Activated T-cell treated with anti-CD3 and anti-CD28 coated beads, Interleukin-2, amount 50 U/mL, for 24 hours (primary cell): Measurements from ENCODE around the gene BEGAIN.
A peak's percentile ranks its signal among the peaks of the same experiment; 100 is the strongest.

ENCODE experiments used
- DNase-seq: peaks from one replicate; pipeline ENCODE4 v3.0.0-alpha.2; 2020
- H3K27ac Mint-ChIP-seq: 2 replicates; pipeline ENCODE4 v1.8.0; 2020; ENCODE audit warnings: mild to moderate bottlenecking, mixed read lengths
- H3K27me3 Mint-ChIP-seq: 2 replicates; pipeline ENCODE4 v1.8.0; 2020; ENCODE audit warnings: mixed read lengths
- H3K36me3 Mint-ChIP-seq: 2 replicates; pipeline ENCODE4 v1.8.0; 2020; ENCODE audit warnings: low read depth, mixed read lengths
- H3K4me1 Mint-ChIP-seq: 2 replicates; pipeline ENCODE4 v1.8.0; 2020; ENCODE audit warnings: low read depth, mixed read lengths
- H3K4me3 Mint-ChIP-seq: 2 replicates; pipeline ENCODE4 v1.8.0; 2020; ENCODE audit warnings: mild to moderate bottlenecking, moderate library complexity, mixed read lengths
- H3K9me3 Mint-ChIP-seq: 2 replicates; pipeline ENCODE4 v1.8.0; 2020; ENCODE audit warnings: mixed read lengths

Gene BEGAIN

GRCh38 chr14:100608586-100609330, 21.5 kb upstream of the BEGAIN start:
- no peak for DNase-seq
- no peak overlapping the region for H3K27ac Mint-ChIP-seq

DNA sequence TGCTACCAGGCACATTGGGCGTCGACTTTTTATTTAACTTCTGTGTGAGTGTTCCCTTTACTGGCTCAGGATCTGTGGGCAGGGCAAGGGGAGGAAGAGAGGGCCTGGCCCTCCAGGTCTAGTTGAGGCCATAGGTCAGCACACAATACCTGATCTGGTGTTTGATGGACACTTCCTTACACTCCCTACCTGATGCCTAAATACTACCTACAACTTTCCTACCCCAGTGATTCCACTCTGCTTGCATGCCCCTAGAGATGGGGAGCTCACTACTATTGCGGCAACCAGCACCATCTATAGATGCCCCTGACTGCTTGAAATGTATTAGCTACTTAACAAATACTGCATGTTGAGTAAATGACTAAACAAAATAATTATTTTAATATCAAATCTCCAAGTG, 20.8 kb upstream of the BEGAIN start:
- Mint-ChIP-seq H3K9me3 (no peaks in the 10 kb centered on the region), H3K4me1 (no peaks in the 10 kb centered on the region), H3K4me3 (no peak overlapping the region), H3K27ac (no peak overlapping the region), H3K27me3 (no peaks in the 10 kb centered on the region), H3K36me3 (no peaks in the 10 kb centered on the region)
- no peak for DNase-seq

More at GRCh38 chr14:100608586-100609330, 21.5 kb upstream of the BEGAIN start:
- no peak overlapping the region for H3K4me3 Mint-ChIP-seq
- H3K4me1 Mint-ChIP-seq = no peaks in the 10 kb centered on the region
- H3K27me3 Mint-ChIP-seq = no peaks in the 10 kb centered on the region
- no peaks in the 10 kb centered on the region for H3K36me3 Mint-ChIP-seq
- H3K9me3 Mint-ChIP-seq = no peaks in the 10 kb centered on the region

DNA sequence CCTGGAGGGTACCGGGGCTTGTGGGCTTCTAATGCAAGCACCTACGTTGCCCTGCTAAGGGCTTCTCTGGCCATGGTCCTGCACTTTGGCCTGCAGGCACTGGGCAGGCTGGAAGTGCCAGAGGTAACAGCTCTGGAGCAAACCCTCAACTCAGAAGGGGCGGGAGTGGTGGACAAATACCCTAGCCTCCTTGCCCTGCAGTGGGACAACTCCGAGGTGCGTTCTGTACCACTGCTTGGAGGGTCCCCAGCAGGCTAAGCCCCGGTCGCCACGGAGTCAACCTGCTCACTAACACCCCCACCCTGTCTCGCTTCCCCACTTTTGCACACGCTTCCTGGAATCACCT, 20.4 kb upstream of the BEGAIN start:
- Mint-ChIP-seq H3K36me3 (no peaks in the 10 kb centered on the region), H3K9me3 (peaks cover 2% of the 10 kb centered on the region), H3K4me1 (no peaks in the 10 kb centered on the region), H3K4me3 (no peak overlapping the region), H3K27me3 (no peaks in the 10 kb centered on the region), H3K27ac (no peak overlapping the region)
- DNase-seq = peak; percentile 13

- Mint-ChIP-seq H3K27me3 (no peaks in the 10 kb centered on the region), H3K36me3 (no peaks in the 10 kb centered on the region)
Measured at GRCh38 chr14:100606687-100607610, 19.7 kb upstream of the BEGAIN start.

DNA sequence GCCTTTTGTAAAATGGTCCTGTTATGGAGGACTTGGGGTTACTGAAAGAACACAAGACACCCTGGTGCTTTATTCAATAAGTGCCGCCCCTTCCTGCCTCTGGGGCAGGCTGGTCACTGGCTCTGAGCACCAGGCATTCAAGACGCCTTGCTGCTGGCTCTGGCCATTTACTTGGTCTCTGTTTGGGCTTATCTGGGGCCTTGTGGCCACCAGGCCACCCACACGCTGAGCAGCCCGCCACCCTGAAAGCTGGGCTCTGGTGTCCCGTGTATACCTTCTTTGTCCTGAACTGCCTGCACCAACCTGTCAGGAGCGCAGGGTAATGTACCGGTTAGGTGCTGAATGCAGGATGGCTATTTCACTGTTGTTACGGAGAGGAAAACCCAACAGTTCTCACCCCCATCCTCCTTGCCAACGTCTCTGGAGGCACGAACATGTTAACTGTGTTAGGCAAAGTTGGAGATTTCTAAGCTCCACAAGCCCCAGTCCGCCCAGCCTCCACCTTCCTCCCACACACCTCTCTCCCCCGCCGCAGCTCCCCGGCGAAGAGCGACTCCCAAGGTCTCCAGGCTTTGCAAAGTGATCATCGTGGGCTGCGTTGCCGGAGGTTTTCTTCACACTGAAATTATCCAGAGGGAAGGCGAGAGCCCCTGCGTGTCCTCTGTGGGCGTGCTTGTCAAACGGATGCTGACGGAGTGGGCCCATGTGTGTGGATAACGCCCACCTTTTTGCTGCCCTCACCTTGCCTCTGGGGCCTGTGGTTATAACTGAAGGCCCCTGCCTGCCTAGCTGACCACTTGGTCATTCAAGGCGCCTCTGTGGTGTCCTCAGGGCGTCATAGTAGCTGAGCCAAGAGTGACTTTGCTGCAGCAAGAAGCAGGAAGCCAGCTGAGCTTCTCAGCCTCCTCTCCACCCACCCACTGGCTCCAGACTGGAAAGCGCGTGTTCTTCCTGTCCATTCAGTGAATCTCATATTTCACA, 18.8 kb upstream of the BEGAIN start:
- Mint-ChIP-seq H3K27ac (no peak overlapping the region), H3K4me3 (no peak overlapping the region), H3K27me3 (peaks cover 2% of the 10 kb centered on the region), H3K9me3 (peaks cover 15% of the 10 kb centered on the region), H3K4me1 (no peaks in the 10 kb centered on the region), H3K36me3 (no peaks in the 10 kb centered on the region)
- peak; percentile 11 for DNase-seq

More at GRCh38 chr14:100606687-100607610, 19.7 kb upstream of the BEGAIN start:
- Mint-ChIP-seq H3K27ac (no peak overlapping the region), H3K4me1 (no peaks in the 10 kb centered on the region), H3K9me3 (peaks cover 9% of the 10 kb centered on the region), H3K4me3 (no peak overlapping the region)
- DNase-seq = peak; percentile 13

GRCh38 chr14:100605230-100605629, 18.0 kb upstream of the BEGAIN start:
- H3K4me1 Mint-ChIP-seq = no peaks in the 10 kb centered on the region
- no peak for DNase-seq
- peaks cover 20% of the 10 kb centered on the region for H3K9me3 Mint-ChIP-seq
- H3K36me3 Mint-ChIP-seq = no peaks in the 10 kb centered on the region
- no peak overlapping the region for H3K4me3 Mint-ChIP-seq
- peaks cover 6% of the 10 kb centered on the region for H3K27me3 Mint-ChIP-seq
- no peak overlapping the region for H3K27ac Mint-ChIP-seq

- H3K36me3 Mint-ChIP-seq = no peaks in the 10 kb centered on the region
- peaks cover 6% of the 10 kb centered on the region for H3K27me3 Mint-ChIP-seq
- H3K27ac Mint-ChIP-seq = no peak overlapping the region
- DNase-seq = peak; percentile 8
- H3K9me3 Mint-ChIP-seq = peaks cover 20% of the 10 kb centered on the region
- H3K4me1 Mint-ChIP-seq = no peaks in the 10 kb centered on the region
- no peak overlapping the region for H3K4me3 Mint-ChIP-seq
Measured at GRCh38 chr14:100604709-100605108, 17.5 kb upstream of the BEGAIN start.

GRCh38 chr14:100604121-100604501, 16.9 kb upstream of the BEGAIN start:
- H3K36me3 Mint-ChIP-seq = no peaks in the 10 kb centered on the region
- peaks cover 20% of the 10 kb centered on the region for H3K9me3 Mint-ChIP-seq
- no peak overlapping the region for H3K27ac Mint-ChIP-seq
- H3K4me1 Mint-ChIP-seq = no peaks in the 10 kb centered on the region
- DNase-seq = peak; percentile 5
- no peak overlapping the region for H3K4me3 Mint-ChIP-seq
- H3K27me3 Mint-ChIP-seq = peaks cover 6% of the 10 kb centered on the region

DNA sequence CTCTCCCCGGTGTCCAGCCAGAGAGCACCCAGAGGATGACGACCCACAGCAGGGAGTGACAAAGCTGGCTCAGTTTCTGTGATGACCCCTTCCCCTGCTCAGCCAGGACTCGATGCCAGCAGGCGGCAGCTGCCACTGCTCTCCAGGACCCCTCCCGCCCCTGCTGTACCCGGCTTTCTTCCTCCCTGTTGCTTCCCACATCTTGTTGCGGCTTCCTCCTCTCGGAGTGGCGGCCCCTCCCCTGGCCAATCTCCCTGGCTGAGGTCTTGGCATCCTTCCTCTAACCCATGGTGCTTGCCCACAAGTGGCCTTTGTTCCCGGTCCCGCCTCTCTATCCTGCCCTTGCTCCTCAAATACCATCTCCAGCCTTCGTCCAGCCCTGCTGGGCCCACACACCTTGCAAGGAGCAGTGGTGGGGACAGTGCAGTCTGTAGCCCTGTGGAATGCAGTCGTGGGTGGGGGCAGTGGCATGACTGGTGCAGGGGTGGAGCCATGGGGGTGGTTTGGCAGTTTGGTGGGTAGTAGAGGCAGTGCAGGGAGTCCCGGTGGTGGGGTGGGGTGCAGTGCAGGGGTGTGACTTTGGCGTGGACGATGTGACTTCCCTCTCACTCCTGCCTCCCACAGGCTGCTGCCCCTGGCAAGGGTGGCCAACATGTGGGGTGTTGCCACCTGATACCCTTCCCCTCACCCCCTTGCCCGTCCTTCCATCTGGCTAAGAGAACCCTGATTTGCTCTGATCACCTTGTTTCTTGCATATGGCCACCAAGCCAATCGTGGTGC, 16.3 kb upstream of the BEGAIN start:
- H3K4me1 Mint-ChIP-seq = no peaks in the 10 kb centered on the region
- H3K9me3 Mint-ChIP-seq = peaks cover 20% of the 10 kb centered on the region
- H3K4me3 Mint-ChIP-seq = no peak overlapping the region
- no peak for DNase-seq
- H3K27me3 Mint-ChIP-seq = peaks cover 10% of the 10 kb centered on the region
- no peaks in the 10 kb centered on the region for H3K36me3 Mint-ChIP-seq
- H3K27ac Mint-ChIP-seq = no peak overlapping the region

DNA sequence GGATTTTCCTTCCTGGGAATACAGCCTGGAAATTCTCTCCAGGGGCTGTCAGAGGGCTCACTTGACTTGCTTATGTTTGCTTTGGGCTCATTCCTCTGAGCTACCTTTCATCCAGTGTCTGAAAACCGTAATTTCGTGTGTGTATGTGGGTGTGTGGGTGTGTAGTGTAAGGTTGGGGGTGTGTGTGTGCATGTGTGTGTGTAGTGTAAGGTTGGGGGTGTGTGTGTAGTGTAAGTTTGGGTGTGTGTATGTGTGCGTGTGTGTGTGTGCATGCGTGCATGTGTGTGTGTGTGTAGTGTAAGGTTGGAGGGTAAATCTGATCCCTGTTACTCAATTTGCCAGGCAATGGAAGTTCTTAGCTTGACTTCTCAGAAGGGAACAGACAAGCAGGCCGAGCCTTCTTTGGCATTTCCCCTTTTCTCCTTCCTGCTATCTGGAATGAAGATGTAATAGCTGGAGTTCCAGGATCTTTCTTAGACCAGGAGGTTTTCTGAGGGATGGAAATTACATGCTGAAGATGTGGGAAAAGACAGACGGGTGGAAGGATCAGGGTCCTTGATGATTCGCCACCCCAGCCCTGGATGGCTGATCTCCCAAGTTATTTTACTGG, 15.5 kb upstream of the BEGAIN start:
- Mint-ChIP-seq H3K27ac (no peak overlapping the region), H3K4me3 (no peak overlapping the region), H3K36me3 (no peaks in the 10 kb centered on the region), H3K9me3 (peaks cover 20% of the 10 kb centered on the region), H3K4me1 (no peaks in the 10 kb centered on the region), H3K27me3 (peaks cover 10% of the 10 kb centered on the region)
- no peak for DNase-seq

DNA sequence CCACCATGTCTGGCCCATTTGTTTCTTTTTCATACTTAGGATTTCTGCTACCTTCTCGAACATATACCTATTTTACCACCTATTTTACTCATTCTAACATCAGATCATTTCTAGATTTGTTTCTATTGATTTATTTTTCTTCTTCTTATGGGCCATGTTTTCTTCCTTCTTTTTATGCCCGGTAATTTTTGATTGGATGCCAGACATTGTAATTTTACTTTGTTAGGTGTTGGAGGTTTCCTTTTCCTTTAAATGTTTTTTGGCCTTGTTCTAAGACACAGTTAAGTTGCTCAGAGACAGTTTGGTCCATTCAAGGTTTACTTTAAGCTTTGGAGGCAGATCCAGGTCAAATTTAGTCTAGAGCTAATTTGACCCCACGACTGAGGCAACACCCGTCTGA, 14.7 kb upstream of the BEGAIN start:
- Mint-ChIP-seq H3K27me3 (peaks cover 10% of the 10 kb centered on the region), H3K27ac (no peak overlapping the region), H3K9me3 (peaks cover 20% of the 10 kb centered on the region), H3K4me1 (no peaks in the 10 kb centered on the region), H3K4me3 (no peak overlapping the region), H3K36me3 (no peaks in the 10 kb centered on the region)
- no peak for DNase-seq

- H3K9me3 Mint-ChIP-seq = peaks cover 20% of the 10 kb centered on the region
- H3K27me3 Mint-ChIP-seq = peaks cover 10% of the 10 kb centered on the region
- no peak for DNase-seq
- H3K27ac Mint-ChIP-seq = no peak overlapping the region
- H3K4me3 Mint-ChIP-seq = no peak overlapping the region
- H3K36me3 Mint-ChIP-seq = no peaks in the 10 kb centered on the region
- no peaks in the 10 kb centered on the region for H3K4me1 Mint-ChIP-seq
Measured at GRCh38 chr14:100601064-100601463, 13.8 kb upstream of the BEGAIN start.

- H3K36me3 Mint-ChIP-seq = no peaks in the 10 kb centered on the region
- H3K4me1 Mint-ChIP-seq = no peaks in the 10 kb centered on the region
- H3K4me3 Mint-ChIP-seq = no peak overlapping the region
- no peak for DNase-seq
- peaks cover 10% of the 10 kb centered on the region for H3K27me3 Mint-ChIP-seq
- H3K27ac Mint-ChIP-seq = no peak overlapping the region
- peaks cover 20% of the 10 kb centered on the region for H3K9me3 Mint-ChIP-seq
Measured at GRCh38 chr14:100599981-100600380, 12.8 kb upstream of the BEGAIN start.
